DOHH2 (cell line): ENCODE data around the gene F13A1.

Experiments
- H3F3A ChIP-seq: fragments of 200-600 bp; sonication (generic), shearing (Covaris generic); 2 replicates; pipeline ENCODE4 v1.6.0; 2016; ENCODE audit warnings: antibody characterized with exemption, mild to moderate bottlenecking; ENCODE audit not compliant: control insufficient read depth, insufficient read depth
- H3K27ac ChIP-seq: fragments of 200-600 bp; sonication (generic); 2 replicates; pipeline ENCODE4 v1.5.1; 2014; ENCODE audit warnings: low read depth, mild to moderate bottlenecking, low read length, moderate library complexity
- H3K27me3 ChIP-seq: fragments of 200-600 bp; sonication (generic); 2 replicates; pipeline ENCODE4 v1.6.1; 2014; ENCODE audit warnings: mild to moderate bottlenecking, low read length, mixed read lengths; ENCODE audit not compliant: control insufficient read depth
- H3K36me3 ChIP-seq: fragments of 200-600 bp; sonication (generic); 2 replicates; pipeline ENCODE4 v1.6.1; 2014; ENCODE audit warnings: mild to moderate bottlenecking, low read length, moderate library complexity, mixed read lengths; ENCODE audit not compliant: control insufficient read depth
- H3K4me1 ChIP-seq: fragments of 200-600 bp; sonication (generic); 2 replicates; pipeline ENCODE4 v1.6.1; 2014; ENCODE audit warnings: mild to moderate bottlenecking, low read length, mixed read lengths; ENCODE audit not compliant: control insufficient read depth
- H3K4me2 ChIP-seq: fragments of 200-600 bp; sonication (generic); 2 replicates; pipeline ENCODE4 v1.6.0; 2014; ENCODE audit warnings: mild to moderate bottlenecking, low read length, moderate library complexity
- H3K4me3 ChIP-seq: fragments of 200-600 bp; sonication (generic); 2 replicates; pipeline ENCODE4 v1.5.1; 2014; ENCODE audit warnings: mild to moderate bottlenecking, low read length, mixed read lengths
- H3K79me2 ChIP-seq: fragments of 200-600 bp; sonication (generic); 2 replicates; pipeline ENCODE4 v1.6.1; 2014; ENCODE audit warnings: mild to moderate bottlenecking, low read length, mixed read lengths; ENCODE audit not compliant: control insufficient read depth
- H3K9me2 ChIP-seq: fragments of 200-600 bp; sonication (generic); replicated peaks from 2 replicates; pipeline ENCODE4 v1.6.1; 2014; ENCODE audit warnings: mild to moderate bottlenecking, low read length, mixed read lengths; ENCODE audit not compliant: control insufficient read depth
- H3K9me3 ChIP-seq: fragments of 200-600 bp; sonication (generic); 2 replicates; pipeline ENCODE4 v1.6.1; 2014; ENCODE audit warnings: antibody characterized with exemption, low read length, mixed read lengths; ENCODE audit not compliant: control insufficient read depth, insufficient read depth
- H4K20me1 ChIP-seq: fragments of 200-600 bp; sonication (generic); 2 replicates; pipeline ENCODE4 v1.6.0; 2014; ENCODE audit warnings: low read depth, mild to moderate bottlenecking, antibody characterized with exemption, low read length, moderate library complexity; ENCODE audit not compliant: control insufficient read depth, insufficient read depth
- EZH2phosphoT487 ChIP-seq: fragments of 200-600 bp; sonication (generic); IDR thresholded peaks from 2 replicates; pipeline ENCODE4 v1.6.1; 2017; ENCODE audit warnings: borderline replicate concordance, mild to moderate bottlenecking, antibody characterized with exemption, low read length, moderate library complexity, mixed read lengths
- TF ChIP-seq, protein P1 (sequence below): fragments of 200-600 bp; sonication (generic); IDR thresholded peaks from one replicate; pipeline ENCODE4 v1.5.1; 2014; ENCODE audit warnings: antibody characterized with exemption, mild to moderate bottlenecking, low read depth, low read length; ENCODE audit not compliant: poor library complexity, severe bottlenecking

The F13A1 gene

DNA sequence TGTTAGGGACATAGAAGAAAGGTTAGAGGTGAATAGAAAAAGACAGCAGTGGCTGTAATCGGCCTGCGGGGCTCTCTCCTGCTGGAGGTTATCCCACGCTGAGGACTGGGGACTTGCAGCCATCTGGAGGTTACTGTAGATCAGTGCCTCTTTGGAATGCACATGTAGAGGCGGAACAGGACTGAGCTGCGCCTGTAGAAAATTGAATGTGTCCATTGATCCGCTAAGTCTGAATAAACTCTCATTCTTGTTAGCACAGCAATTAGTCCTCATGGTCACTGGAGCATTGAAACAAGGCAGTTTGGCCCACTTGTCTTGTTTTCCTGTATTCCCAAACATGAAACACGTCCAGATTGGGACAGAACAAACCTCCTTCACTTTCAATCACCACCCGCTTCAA lies 46.3 kb upstream of the F13A1 start:
- H3F3A ChIP-seq = no peaks in the 10 kb centered on the region
- peaks cover 18% of the 10 kb centered on the region for H3K4me1 ChIP-seq
- TF ChIP-seq, protein P1, sequence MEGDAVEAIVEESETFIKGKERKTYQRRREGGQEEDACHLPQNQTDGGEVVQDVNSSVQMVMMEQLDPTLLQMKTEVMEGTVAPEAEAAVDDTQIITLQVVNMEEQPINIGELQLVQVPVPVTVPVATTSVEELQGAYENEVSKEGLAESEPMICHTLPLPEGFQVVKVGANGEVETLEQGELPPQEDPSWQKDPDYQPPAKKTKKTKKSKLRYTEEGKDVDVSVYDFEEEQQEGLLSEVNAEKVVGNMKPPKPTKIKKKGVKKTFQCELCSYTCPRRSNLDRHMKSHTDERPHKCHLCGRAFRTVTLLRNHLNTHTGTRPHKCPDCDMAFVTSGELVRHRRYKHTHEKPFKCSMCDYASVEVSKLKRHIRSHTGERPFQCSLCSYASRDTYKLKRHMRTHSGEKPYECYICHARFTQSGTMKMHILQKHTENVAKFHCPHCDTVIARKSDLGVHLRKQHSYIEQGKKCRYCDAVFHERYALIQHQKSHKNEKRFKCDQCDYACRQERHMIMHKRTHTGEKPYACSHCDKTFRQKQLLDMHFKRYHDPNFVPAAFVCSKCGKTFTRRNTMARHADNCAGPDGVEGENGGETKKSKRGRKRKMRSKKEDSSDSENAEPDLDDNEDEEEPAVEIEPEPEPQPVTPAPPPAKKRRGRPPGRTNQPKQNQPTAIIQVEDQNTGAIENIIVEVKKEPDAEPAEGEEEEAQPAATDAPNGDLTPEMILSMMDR = no peak
- no peak for TF ChIP-seq EZH2phosphoT487
- no peaks in the 10 kb centered on the region for H4K20me1 ChIP-seq
- H3K27me3 ChIP-seq = no peaks in the 10 kb centered on the region
- H3K4me2 ChIP-seq = no peak overlapping the region
- no peak overlapping the region for H3K27ac ChIP-seq
- no peaks in the 10 kb centered on the region; the same call in 1 of the 2 replicates for H3K9me3 ChIP-seq
- no peaks in the 10 kb centered on the region for H3K36me3 ChIP-seq
- H3K4me3 ChIP-seq = no peak overlapping the region
- no peaks in the 10 kb centered on the region for H3K79me2 ChIP-seq
- H3K9me2 ChIP-seq = no peaks in the 10 kb centered on the region

DNA sequence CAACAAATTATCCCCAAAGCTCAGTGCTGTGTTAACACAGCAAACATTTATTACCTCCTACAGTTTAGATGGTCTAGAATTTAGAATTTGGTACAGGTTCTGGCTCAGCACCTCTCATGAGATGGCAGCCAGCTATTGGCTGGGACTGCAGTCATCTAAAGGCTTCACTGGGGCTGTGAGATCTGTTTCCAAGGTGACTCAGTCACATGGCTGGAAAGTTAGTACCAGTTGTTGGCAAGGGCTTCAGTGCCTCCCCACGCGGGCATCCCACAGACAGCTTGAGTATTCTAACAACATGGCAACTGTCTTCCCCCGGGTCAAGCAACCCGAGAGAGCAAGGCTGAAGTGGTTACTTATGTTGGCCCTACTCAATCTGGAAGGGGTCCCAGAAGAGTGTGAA lies 44.8 kb upstream of the F13A1 start:
- H3K27me3 ChIP-seq = no peaks in the 10 kb centered on the region

DNA sequence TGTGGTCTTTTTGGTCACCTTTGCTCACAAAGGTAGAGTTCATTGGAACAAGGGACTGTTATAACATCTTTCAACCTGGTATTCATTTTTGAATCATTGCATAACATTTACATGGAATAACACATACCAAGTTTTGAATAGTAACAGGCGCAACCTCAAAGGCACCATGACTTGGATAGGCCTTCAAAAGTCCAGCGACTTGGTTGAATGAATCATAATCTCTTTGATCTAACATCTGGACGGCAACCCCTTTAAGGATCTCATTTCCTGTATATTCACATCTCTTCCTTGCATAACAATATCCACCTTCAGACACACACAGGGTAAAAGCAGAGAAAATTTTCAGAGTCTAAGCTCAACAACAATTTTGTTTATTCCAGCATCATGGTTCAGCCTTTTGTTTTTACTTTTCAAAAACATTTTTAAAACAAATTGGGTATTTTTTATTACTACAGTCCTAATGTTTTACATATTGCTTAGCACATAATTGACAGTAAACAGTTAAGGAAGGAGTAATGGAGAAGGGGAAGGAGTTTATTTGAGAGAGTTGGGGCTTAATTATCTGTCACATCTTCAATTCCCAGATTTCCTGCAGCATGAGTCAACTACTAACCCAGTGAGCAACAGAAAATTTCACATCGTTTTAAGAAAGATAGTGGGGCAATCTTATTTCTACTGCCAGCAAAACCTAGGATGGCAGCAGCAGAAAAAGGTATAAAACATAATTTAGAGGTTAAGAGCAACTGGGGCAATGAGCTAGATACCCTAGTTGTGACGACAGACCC lies 41.8 kb upstream of the F13A1 start:
- Histone ChIP-seq H4K20me1 (no peaks in the 10 kb centered on the region), H3K27me3 (no peaks in the 10 kb centered on the region), H3K27ac (no peak overlapping the region), H3K9me2 (0 out of 2 replicates have a peak, but pooled peaks cover 3% of the 10 kb centered on the region), H3F3A (no peaks in the 10 kb centered on the region), H3K79me2 (no peaks in the 10 kb centered on the region), H3K4me3 (no peak overlapping the region), H3K36me3 (no peaks in the 10 kb centered on the region), H3K4me1 (peaks cover 22% of the 10 kb centered on the region), H3K4me2 (peak overlapping the region; percentile 7; the same call in 1 of the 2 replicates), H3K9me3 (no peaks in the 10 kb centered on the region)
- TF ChIP-seq EZH2phosphoT487 = no peak
- TF ChIP-seq, protein P1 = no peak

More for the DNA sequence above, 44.8 kb upstream of the F13A1 start:
- Histone ChIP-seq H3F3A (no peaks in the 10 kb centered on the region), H3K36me3 (no peaks in the 10 kb centered on the region), H4K20me1 (no peaks in the 10 kb centered on the region), H3K4me2 (no peak overlapping the region), H3K4me3 (no peak overlapping the region), H3K79me2 (no peaks in the 10 kb centered on the region), H3K9me2 (0 out of 2 replicates have a peak, but pooled peaks cover 3% of the 10 kb centered on the region), H3K9me3 (no peaks in the 10 kb centered on the region; the same call in 1 of the 2 replicates), H3K27ac (no peak overlapping the region), H3K4me1 (peaks cover 22% of the 10 kb centered on the region)
- TF ChIP-seq, protein P1 = no peak
- TF ChIP-seq EZH2phosphoT487 = no peak
